ENCODE data around the gene NNAT. TPM values are rescaled to one million over a fixed set of nuclear protein-coding genes. Genes with fewer than 3 reads are reported as not detected.

Gene NNAT
- total RNA-seq, 1 donor from 2014 or later, result 8.3 TPM

DNA sequence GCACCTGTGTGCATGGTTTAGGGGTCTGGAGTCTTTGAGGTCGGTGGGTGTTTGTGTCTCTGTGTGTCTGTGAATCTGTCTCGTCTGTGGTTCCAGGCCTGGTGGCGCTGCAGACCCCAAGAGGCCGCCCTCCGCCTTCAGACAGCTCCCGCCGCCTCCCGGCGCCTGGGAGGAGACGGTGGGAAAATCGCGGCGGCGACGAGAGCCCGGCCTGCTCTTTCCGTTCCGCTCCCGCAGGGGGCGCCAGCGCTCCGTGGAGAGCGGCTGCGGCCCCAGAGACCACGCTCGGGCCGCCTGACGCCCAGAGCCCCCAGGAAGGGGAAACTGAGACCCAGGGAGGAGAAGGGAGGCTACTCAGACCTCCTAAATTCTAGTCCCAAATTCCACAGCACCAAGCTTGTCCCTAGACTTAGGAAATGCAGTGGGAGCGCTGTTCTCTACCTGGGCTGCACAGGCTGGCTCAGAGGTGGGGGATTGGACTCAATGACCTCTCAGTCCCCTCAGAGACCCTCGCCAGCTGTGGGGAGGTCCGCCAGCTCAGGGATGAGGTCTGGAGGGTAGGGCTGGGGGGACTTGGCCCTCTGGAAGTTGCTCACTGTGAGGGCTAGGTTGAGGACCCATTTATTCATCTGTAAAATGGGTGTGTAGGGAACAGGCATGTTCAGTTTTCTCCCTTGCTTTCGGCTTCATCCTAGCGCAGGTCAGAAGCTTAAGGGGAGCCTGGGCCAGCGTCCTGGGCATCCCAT, 43.5 kb downstream of the NNAT start:
- no peaks in the 10 kb centered on the region for H3K27me3 ChIP-seq
- H3K4me3 ChIP-seq, result no peak overlapping the region
- TF ChIP-seq POLR2AphosphoS5 (IDR thresholded peaks at IDR 0.05; ENCODE audit: insufficient read depth in 1 of 2, low read depth in 1 of 2) (no peak), CTCF (IDR thresholded peaks at IDR 0.05) (peak; percentile 37 to 58 (median 52)), POLR2A (IDR thresholded peaks at IDR 0.05) (no peak)
- H3K9me3 ChIP-seq, result no peaks in the 10 kb centered on the region
- H3K4me1 ChIP-seq, result peaks cover 4% of the 10 kb centered on the region
- H3K27ac ChIP-seq, result no peak overlapping the region
- no peaks in the 10 kb centered on the region for H3K36me3 ChIP-seq
- DNase-seq (ENCODE audit: extremely low spot score in 2 of 2), result peak; percentile 52 to 72
- intact Hi-C loops (cut with DNase I), result loop anchor here (10.0 kb wide), 2 partner anchors 430 to 660 kb away; no protein-coding TSS in a partner anchor

GRCh38 chr20:37565134-37565811, 44.2 kb downstream of the NNAT start:
- peaks cover 4% of the 10 kb centered on the region for H3K4me1 ChIP-seq
- no peak overlapping the region for H3K27ac ChIP-seq
- TF ChIP-seq POLR2AphosphoS5 (IDR thresholded peaks at IDR 0.05; ENCODE audit: insufficient read depth in 1 of 2, low read depth in 1 of 2) (no peak), POLR2A (IDR thresholded peaks at IDR 0.05) (no peak), CTCF (IDR thresholded peaks at IDR 0.05) (no peak)
- peak; percentile 44 to 64 for DNase-seq (ENCODE audit: extremely low spot score in 2 of 2)
- H3K9me3 ChIP-seq, result no peaks in the 10 kb centered on the region
- no peaks in the 10 kb centered on the region for H3K27me3 ChIP-seq
- no peak overlapping the region for H3K4me3 ChIP-seq
- H3K36me3 ChIP-seq, result no peaks in the 10 kb centered on the region
- intact Hi-C loops (cut with DNase I), result loop anchor here (10.0 kb wide), 2 partner anchors 430 to 660 kb away; no protein-coding TSS in a partner anchor

DNA sequence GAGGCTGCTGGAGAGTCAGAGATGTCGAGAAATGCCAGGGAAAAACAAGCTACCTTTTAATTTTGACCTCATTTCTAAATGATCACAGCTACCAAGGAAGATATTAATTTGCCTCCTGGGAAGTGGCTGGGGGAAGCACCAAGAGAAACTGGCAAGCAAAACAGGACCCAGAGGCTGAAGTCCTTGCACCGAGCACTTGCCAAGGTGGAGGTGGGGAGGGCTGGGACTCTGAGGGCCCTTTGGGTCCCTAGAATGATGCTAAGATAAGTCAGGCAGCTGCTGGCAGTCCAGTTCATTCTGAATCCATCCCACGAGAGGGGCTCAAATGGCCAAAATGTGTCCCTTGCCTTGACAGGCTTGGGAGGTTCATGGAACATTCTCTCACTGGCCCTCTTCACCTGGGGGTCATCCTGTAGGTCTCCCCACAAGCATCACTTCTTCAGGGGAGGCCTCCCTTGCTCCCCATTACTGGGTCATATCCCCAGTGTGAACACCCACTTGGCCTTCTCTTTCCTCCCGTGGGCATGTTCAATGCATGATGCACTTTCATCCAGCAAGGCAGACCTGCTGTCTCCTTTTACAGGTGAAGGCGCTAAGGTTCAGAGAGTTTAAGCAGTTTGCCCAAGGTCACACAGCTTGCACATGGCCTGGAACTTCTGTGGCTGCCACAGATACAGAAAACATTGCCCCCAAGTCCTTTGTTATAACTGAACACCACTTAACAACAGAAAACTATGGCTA, 45.7 kb downstream of the NNAT start:
- Histone ChIP-seq H3K36me3 (no peaks in the 10 kb centered on the region), H3K4me3 (no peak overlapping the region), H3K4me1 (peaks cover 4% of the 10 kb centered on the region), H3K9me3 (no peaks in the 10 kb centered on the region), H3K27me3 (no peaks in the 10 kb centered on the region), H3K27ac (no peak overlapping the region)
- TF ChIP-seq POLR2AphosphoS5 (IDR thresholded peaks at IDR 0.05; ENCODE audit: insufficient read depth in 1 of 2, low read depth in 1 of 2), result no peak
- TF ChIP-seq POLR2A (IDR thresholded peaks at IDR 0.05), result no peak
- no peak for TF ChIP-seq CTCF (IDR thresholded peaks at IDR 0.05)
- intact Hi-C loops (cut with DNase I), result loop anchor here (10.0 kb wide), 2 partner anchors 428 to 658 kb away; no protein-coding TSS in a partner anchor
- DNase-seq (ENCODE audit: extremely low spot score in 2 of 2), result peak; percentile 74 to 81

GRCh38 chr20:37567331-37567665, 46.2 kb downstream of the NNAT start:
- intact Hi-C loops (cut with DNase I), result loop anchor here (10.0 kb wide), 2 partner anchors 428 to 658 kb away; no protein-coding TSS in a partner anchor
- no peaks in the 10 kb centered on the region for H3K9me3 ChIP-seq
- TF ChIP-seq CTCF (IDR thresholded peaks at IDR 0.05) (no peak), POLR2AphosphoS5 (IDR thresholded peaks at IDR 0.05; ENCODE audit: insufficient read depth in 1 of 2, low read depth in 1 of 2) (no peak), POLR2A (IDR thresholded peaks at IDR 0.05) (no peak)
- H3K4me3 ChIP-seq, result no peak overlapping the region
- H3K27ac ChIP-seq, result no peak overlapping the region
- no peaks in the 10 kb centered on the region for H3K27me3 ChIP-seq
- H3K4me1 ChIP-seq, result peaks cover 4% of the 10 kb centered on the region
- no peaks in the 10 kb centered on the region for H3K36me3 ChIP-seq
- DNase-seq (ENCODE audit: extremely low spot score in 2 of 2), result peak in 1 of 2 donors; percentile 18
